K562 (cell line): ENCODE data around the gene RXRB. TPM values are rescaled to one million over a fixed set of nuclear protein-coding genes. Genes with fewer than 3 reads are reported as not detected.

ENCODE experiments used
- BRD4 ChIP-seq: fragments of 200-600 bp; sonication (generic); IDR thresholded peaks from 2 replicates; pipeline ENCODE4 v1.6.1; 2017; ENCODE audit warnings: inconsistent platforms
- CREBBP ChIP-seq: IDR thresholded peaks from one replicate; pipeline ENCODE4 v1.6.1; 2012; ENCODE audit warnings: low read depth, mild to moderate bottlenecking, control low read depth, inconsistent platforms, low read length
- JUN ChIP-seq, 2 experiments: sonication (generic) in 1 of 2; formaldehyde crosslinking in 1 of 2; IDR thresholded peaks; 2 replicates each; pipeline versions ENCODE4 v1.6.1 to v1.8.0; 2012 to 2022; ENCODE audit warnings: borderline replicate concordance in 2 of 2, mild to moderate bottlenecking in 2 of 2, improper control_type of control experiment in 1 of 2, low read depth in 1 of 2, low read length in 1 of 2, missing genetic modification reagents in 1 of 2
- KLF13 ChIP-seq: fragments of 450-650 bp; IDR thresholded peaks from 2 replicates; pipeline ENCODE4 v1.6.1; 2016; ENCODE audit warnings: missing genetic modification characterization, low read depth, mild to moderate bottlenecking, missing compliant biosample characterization, moderate library complexity, borderline replicate concordance
- NKRF ChIP-seq: fragments of 450-650 bp; IDR thresholded peaks from 2 replicates; pipeline ENCODE4 v1.6.1; 2016; ENCODE audit warnings: borderline replicate concordance
- POLR2B ChIP-seq: fragments of 450-650 bp; IDR thresholded peaks from 2 replicates; pipeline ENCODE4 v1.6.1; 2018; ENCODE audit warnings: low read depth; ENCODE audit not compliant: partially characterized antibody
- RFX7 ChIP-seq: fragments of 250-450 bp; sonication (Bioruptor Pico); IDR thresholded peaks from 2 replicates; pipeline ENCODE4 v1.5.1; 2021; ENCODE audit warnings: mild to moderate bottlenecking
- SIN3A ChIP-seq, 2 experiments: fragments of 150-350 bp in 1 of 2; IDR thresholded peaks; 2 replicates each; pipeline ENCODE4 v1.6.1; 2011 to 2016; ENCODE audit warnings: borderline replicate concordance in 2 of 2, low read depth in 2 of 2, low read length in 2 of 2, mild to moderate bottlenecking in 2 of 2, moderate library complexity in 2 of 2; ENCODE audit not compliant: control insufficient read depth in 1 of 2
- ZNF140 ChIP-seq: fragments of 250-450 bp; sonication (Bioruptor Pico); IDR thresholded peaks from 2 replicates; pipeline ENCODE4 v1.8.0; 2021; ENCODE audit warnings: moderate library complexity, mild to moderate bottlenecking, inconsistent platforms
- ZNF175 ChIP-seq: fragments of 200-800 bp; sonication (Bioruptor generic); IDR thresholded peaks from 2 replicates; pipeline ENCODE4 v1.6.1; 2016; ENCODE audit warnings: low read depth, mild to moderate bottlenecking, missing genetic modification characterization, missing compliant biosample characterization
- ZNF23 ChIP-seq: fragments of 250-450 bp; sonication (Bioruptor Pico); IDR thresholded peaks from 2 replicates; pipeline ENCODE4 v1.4.0; 2020; ENCODE audit warnings: mild to moderate bottlenecking
- ZNF668 ChIP-seq: fragments of 250-450 bp; sonication (Bioruptor Pico); IDR thresholded peaks from 2 replicates; pipeline ENCODE4 v1.8.0; 2022; ENCODE audit warnings: mild to moderate bottlenecking, inconsistent platforms
- ZNF696 ChIP-seq: fragments of 250-450 bp; sonication (Bioruptor Pico); conservative IDR thresholded peaks from 2 replicates; pipeline ENCODE4 v1.4.0; 2020; ENCODE audit warnings: mild to moderate bottlenecking, moderate library complexity
- polyA plus RNA-seq, 8 experiments: library from polyadenylated mRNA; depleted of rRNA in 4 of 8; stranded (reverse) in 5 of 8; unstranded in 3 of 8; fragments of >200 nt; fragmentation: Nextera tagmentation in 2 of 8; fragmentation: Illumina TruSeq in 1 of 8; extraction: Ambion mirVana in 2 of 8; extraction: Trizol in 1 of 8; gene quantifications; 2 replicates each; pipeline versions ENCODE4 v1.2.1 to v1.2.3, GENCODE V29; 2011 to 2014; ENCODE audit warnings: inconsistent platforms in 1 of 8, missing spikeins in 1 of 8
- total RNA-seq, 7 experiments: library from RNA; depleted of rRNA in 6 of 7; stranded (reverse); fragments of >200 nt in 6 of 7; fragmentation: Illumina TruSeq in 2 of 7; extraction: Trizol in 2 of 7; gene quantifications; 2 replicates each; pipeline versions ENCODE4 v1.2.1 to v1.2.3, GENCODE V29; 2011 to 2021; ENCODE audit warnings: low replicate concordance in 1 of 7
- TF ChIP-seq, protein P1 (sequence below), 2 experiments: fragments of 450-650 bp; IDR thresholded peaks; 2 replicates each; pipeline ENCODE4 v1.6.1; 2018; ENCODE audit warnings: mild to moderate bottlenecking in 2 of 2, low read depth in 1 of 2; ENCODE audit not compliant: partially characterized antibody in 2 of 2
- TF ChIP-seq, protein P2 (sequence below): fragments of 200-400 bp; formaldehyde crosslinking; IDR thresholded peaks from 2 replicates; pipeline ENCODE4 v1.6.1; 2017; ENCODE audit warnings: mild to moderate bottlenecking, low read depth, low read length, moderate library complexity

The RXRB gene
- total and polyA plus RNA-seq, 9 of the 15 experiments (the other 6 are each of a cell fraction or from before 2014, with no cell fraction given): 0.76 to 35.5 (median 18.4) TPM

- TF ChIP-seq, protein P1, sequence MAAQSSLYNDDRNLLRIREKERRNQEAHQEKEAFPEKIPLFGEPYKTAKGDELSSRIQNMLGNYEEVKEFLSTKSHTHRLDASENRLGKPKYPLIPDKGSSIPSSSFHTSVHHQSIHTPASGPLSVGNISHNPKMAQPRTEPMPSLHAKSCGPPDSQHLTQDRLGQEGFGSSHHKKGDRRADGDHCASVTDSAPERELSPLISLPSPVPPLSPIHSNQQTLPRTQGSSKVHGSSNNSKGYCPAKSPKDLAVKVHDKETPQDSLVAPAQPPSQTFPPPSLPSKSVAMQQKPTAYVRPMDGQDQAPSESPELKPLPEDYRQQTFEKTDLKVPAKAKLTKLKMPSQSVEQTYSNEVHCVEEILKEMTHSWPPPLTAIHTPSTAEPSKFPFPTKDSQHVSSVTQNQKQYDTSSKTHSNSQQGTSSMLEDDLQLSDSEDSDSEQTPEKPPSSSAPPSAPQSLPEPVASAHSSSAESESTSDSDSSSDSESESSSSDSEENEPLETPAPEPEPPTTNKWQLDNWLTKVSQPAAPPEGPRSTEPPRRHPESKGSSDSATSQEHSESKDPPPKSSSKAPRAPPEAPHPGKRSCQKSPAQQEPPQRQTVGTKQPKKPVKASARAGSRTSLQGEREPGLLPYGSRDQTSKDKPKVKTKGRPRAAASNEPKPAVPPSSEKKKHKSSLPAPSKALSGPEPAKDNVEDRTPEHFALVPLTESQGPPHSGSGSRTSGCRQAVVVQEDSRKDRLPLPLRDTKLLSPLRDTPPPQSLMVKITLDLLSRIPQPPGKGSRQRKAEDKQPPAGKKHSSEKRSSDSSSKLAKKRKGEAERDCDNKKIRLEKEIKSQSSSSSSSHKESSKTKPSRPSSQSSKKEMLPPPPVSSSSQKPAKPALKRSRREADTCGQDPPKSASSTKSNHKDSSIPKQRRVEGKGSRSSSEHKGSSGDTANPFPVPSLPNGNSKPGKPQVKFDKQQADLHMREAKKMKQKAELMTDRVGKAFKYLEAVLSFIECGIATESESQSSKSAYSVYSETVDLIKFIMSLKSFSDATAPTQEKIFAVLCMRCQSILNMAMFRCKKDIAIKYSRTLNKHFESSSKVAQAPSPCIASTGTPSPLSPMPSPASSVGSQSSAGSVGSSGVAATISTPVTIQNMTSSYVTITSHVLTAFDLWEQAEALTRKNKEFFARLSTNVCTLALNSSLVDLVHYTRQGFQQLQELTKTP (IDR thresholded peaks at IDR 0.05; ENCODE audit: low read depth in 1 of 2, partially characterized antibody in 2 of 2): peak in 1 of 2 experiments; percentile 71
- TF ChIP-seq BRD4: 0 out of 2 replicates have a peak, but pooled peaks have one; percentile 1
- no peak for TF ChIP-seq ZNF668 (CRISPR knock-in tag)
- TF ChIP-seq ZNF696: no peak
- no peak for TF ChIP-seq CREBBP
- TF ChIP-seq RFX7: no peak
- peak in 1 of 2 experiments; percentile 66; a peak in 1 of 4 replicates for TF ChIP-seq SIN3A (IDR thresholded peaks at IDR 0.05; ENCODE audit: borderline replicate concordance in 2 of 2, control insufficient read depth in 1 of 2, low read depth in 2 of 2, low read length in 2 of 2)
- peak; percentile 8 for TF ChIP-seq POLR2B
- TF ChIP-seq JUN (IDR thresholded peaks at IDR 0.05; ENCODE audit: borderline replicate concordance, low read depth, low read length): no peak
- 0 out of 2 replicates have a peak, but pooled peaks have one; percentile 41 for TF ChIP-seq JUN (CRISPR knock-in tag; IDR thresholded peaks at IDR 0.05; ENCODE audit: borderline replicate concordance)
- no peak for TF ChIP-seq ZNF140 (CRISPR knock-in tag)
- no peak for TF ChIP-seq ZNF23 (CRISPR knock-in tag)
- TF ChIP-seq NKRF: peak; percentile 94
- peak; percentile 49; the same call in 1 of the 2 replicates for TF ChIP-seq KLF13 (tag)
- TF ChIP-seq, protein P2, sequence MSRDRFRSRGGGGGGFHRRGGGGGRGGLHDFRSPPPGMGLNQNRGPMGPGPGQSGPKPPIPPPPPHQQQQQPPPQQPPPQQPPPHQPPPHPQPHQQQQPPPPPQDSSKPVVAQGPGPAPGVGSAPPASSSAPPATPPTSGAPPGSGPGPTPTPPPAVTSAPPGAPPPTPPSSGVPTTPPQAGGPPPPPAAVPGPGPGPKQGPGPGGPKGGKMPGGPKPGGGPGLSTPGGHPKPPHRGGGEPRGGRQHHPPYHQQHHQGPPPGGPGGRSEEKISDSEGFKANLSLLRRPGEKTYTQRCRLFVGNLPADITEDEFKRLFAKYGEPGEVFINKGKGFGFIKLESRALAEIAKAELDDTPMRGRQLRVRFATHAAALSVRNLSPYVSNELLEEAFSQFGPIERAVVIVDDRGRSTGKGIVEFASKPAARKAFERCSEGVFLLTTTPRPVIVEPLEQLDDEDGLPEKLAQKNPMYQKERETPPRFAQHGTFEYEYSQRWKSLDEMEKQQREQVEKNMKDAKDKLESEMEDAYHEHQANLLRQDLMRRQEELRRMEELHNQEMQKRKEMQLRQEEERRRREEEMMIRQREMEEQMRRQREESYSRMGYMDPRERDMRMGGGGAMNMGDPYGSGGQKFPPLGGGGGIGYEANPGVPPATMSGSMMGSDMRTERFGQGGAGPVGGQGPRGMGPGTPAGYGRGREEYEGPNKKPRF: no peak
- TF ChIP-seq ZNF175 (CRISPR knock-in tag): peak; percentile 60; the same call in 1 of the 2 replicates
These were observed 712 bp downstream of the RXRB start (continued) for GRCh38 chr6:33199687-33200218.
